ENCODE measurements around the gene PITPNC1.
"Not testable (repeated sequence)": the region's sequence is repeated elsewhere in the genome, so short reads cannot be mapped to it uniquely, and the experiment has no call there.

Gene PITPNC1

DNA sequence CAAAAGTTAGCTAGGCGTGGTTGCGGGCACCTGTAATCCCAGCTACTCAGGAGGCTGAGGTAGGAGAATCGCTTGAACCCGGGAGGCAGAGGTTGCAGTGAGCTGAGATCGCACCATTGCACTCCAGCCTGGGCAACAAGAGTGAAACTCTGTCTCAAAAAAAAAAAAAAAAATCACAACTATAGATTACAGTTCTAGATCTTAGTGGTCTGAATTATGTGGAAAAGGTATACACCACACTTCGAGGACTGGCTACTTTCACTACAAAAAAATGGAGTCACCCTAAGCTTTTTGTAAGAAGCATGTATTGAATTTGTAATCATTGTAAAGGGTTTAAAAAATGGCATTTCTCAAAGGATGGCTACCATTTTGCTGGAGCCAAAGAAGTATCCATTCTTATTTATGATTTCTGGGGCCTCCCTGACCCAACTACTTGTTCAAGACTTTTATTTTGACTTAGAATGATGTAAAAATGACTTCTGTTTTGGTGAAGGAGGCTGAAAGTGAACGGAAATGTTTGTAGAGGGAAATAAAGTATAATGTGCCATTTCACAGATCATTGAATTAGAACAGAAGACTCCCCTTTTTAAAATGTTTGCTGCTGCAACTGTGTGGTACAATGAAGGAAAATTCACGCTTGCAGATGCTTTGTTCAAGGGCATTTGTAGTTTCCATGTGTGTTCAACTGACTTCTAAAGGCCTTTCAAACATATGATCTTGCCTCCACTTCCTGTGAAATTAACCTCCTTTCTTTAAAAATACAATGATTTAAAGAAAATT is 303.6 kb downstream of the PITPNC1 start:
- DNase-seq (ENCODE audit: low read depth in 2 of 2), result no peak

DNA sequence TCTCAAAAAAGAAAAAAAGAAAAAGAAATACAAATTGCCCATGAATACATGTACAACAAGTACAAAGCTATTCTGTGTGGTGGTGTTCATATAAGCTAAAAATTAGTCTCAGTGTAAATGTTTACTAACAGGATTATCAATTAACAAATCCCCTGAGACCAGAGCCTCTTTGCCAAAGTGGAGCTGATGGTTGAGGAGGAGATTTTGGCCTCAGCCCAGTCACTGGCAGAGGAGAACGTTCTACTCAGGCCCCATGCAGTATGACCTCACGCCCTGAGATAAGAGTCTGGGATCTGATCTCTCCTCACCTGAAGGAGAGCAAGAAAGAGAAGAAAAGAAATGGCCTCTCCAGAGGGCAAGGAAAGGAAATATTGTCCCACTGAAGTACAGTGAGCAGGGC is 305.1 kb downstream of the PITPNC1 start:
- DNase-seq (ENCODE audit: low read depth in 2 of 2), result no peak

DNA sequence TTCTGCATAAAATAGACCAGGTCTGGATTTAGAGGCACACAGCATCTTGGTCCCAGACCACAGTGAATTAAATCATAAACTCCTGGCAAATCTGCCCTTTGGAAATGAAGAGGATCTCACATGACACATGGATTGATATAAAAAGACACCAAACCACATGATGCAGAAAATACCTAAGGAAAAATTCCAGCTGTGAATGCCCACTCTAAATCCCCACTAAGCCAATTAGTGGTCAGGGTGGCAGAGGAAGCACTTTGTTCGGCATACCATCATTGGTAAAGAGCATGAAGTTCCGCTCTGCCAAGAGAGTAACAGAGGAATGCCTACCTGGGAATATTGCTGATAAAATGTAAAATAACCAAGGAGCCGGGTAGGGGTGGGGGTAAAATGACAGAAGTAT is 308.3 kb downstream of the PITPNC1 start:
- DNase-seq (ENCODE audit: low read depth in 2 of 2), result no peak

GRCh38 chr17:67686241-67686640 is 309.2 kb downstream of the PITPNC1 start:
- no peak for DNase-seq (ENCODE audit: low read depth in 2 of 2)

GRCh38 chr17:67687511-67687910 is 310.4 kb downstream of the PITPNC1 start:
- no peak for DNase-seq (ENCODE audit: low read depth in 2 of 2)

- DNase-seq (ENCODE audit: low read depth in 2 of 2), result peak in 1 of 2 donors; percentile 47
Measured at GRCh38 chr17:67689534-67690177, 312.6 kb downstream of the PITPNC1 start.

DNA sequence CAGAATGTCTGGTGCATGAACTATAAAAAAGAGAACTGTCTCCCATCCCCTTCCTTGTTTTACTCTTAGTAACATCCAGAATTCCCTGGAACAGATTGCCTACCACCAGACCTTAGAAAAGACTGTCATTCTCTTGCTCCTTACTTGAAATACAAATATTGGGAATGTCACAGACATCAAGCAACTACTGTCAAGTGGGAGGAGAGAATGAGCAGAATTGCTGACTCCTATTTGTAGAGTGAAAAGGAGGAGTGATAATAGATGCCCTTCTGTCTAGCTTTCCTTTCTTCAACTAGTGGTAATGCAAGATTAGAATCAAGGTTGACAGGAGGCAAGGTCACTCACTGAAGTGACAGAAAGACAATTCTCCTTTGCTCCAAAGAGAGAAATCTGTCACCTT is 316.7 kb downstream of the PITPNC1 start:
- no peak for DNase-seq (ENCODE audit: low read depth in 2 of 2)

GRCh38 chr17:67696347-67696746 is 319.3 kb downstream of the PITPNC1 start:
- DNase-seq (ENCODE audit: low read depth in 2 of 2), result no peak

GRCh38 chr17:67696853-67697498 is 319.9 kb downstream of the PITPNC1 start:
- DNase-seq (ENCODE audit: low read depth in 2 of 2), result no peak

GRCh38 chr17:67700037-67700724 is 323.1 kb downstream of the PITPNC1 start:
- no peak for DNase-seq (ENCODE audit: low read depth in 2 of 2)

- no peak for DNase-seq (ENCODE audit: low read depth in 2 of 2)
Measured at GRCh38 chr17:67700725-67701119, 323.6 kb downstream of the PITPNC1 start.

- not testable (repeated sequence) for DNase-seq (ENCODE audit: low read depth in 2 of 2)
Measured at GRCh38 chr17:67702861-67703260, 325.8 kb downstream of the PITPNC1 start.

DNA sequence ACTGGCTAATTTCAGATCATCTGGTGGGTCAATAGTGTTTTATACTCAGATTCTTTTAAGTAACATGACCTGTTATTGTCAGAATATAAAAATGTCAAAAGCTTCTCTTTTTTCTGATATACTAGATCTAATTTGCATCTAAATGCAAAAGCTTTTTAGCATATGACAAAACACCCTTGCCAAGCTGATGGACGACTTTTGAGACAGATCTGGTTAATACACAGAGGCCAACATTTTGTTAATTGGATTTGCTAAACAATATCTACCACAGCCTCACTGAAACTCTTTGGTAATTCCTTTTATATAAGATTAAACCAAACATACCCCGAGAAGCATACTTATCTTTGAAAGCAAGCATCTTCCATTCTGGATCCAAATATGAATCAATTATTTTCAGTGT is 330.4 kb downstream of the PITPNC1 start:
- no peak for DNase-seq (ENCODE audit: low read depth in 2 of 2)

DNA sequence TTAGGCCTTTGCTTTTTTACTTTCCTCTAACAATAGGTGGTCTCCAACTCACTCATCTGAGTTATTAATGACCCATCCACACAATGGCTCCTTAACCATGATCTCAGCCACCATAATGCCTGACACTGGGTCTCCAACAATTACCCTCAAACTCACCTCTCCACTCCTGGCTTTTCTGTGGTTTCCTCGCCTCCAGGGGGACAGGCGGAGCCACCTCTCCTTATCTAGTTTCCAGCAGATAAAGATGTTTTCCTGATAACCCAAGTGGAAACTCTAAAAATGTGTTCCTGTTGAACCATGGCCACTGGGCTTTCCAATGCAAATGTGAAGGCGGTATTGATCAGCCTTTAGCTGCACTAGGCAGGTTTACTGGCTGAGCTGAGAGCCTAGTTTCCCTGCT is 331.3 kb downstream of the PITPNC1 start:
- DNase-seq (ENCODE audit: low read depth in 2 of 2), result no peak

- DNase-seq (ENCODE audit: low read depth in 2 of 2), result no peak
Measured at GRCh38 chr17:67711916-67712315, 334.8 kb downstream of the PITPNC1 start.

DNA sequence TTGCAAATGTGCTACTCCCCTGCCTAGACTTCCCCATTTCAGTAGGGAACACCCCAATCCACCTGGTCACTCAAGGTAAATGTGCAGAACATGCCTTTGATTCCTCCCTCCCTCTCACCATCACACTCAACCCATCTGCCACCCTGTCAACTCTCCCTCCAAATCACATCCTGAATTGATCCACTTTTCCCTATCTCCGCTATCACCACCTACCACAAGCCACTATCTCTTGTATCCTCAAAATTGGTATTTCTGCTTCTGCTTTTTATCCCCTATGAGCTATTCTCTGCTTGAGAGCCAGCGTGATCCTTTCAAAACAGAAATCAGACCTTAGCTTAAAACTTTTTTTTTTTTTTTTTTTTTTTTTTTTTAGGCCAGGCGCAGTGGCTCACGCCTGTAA is 335.3 kb downstream of the PITPNC1 start:
- DNase-seq (ENCODE audit: low read depth in 2 of 2), result no peak

- no peak for DNase-seq (ENCODE audit: low read depth in 2 of 2)
Measured at GRCh38 chr17:67713169-67713568, 336.1 kb downstream of the PITPNC1 start.

DNA sequence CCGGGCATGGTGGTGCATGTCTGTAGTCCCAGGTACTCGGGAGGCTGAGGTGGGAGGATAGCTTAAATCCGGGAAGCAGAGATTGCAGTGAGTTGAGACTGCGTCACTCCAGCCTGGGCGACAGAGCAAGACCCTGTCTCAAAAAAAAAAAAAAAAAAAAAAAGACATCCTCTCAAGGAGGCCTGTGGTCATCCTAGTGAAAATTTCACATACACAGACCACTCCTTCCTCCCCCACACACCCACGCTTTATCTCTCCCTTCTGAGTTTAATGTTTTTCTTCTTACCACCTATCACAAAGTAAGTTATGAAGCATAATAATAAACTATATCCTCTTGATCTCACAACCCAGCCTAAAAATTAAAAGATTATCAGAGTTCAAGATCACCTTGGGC is 339.3 kb downstream of the PITPNC1 start:
- DNase-seq (ENCODE audit: low read depth in 2 of 2), result no peak

DNA sequence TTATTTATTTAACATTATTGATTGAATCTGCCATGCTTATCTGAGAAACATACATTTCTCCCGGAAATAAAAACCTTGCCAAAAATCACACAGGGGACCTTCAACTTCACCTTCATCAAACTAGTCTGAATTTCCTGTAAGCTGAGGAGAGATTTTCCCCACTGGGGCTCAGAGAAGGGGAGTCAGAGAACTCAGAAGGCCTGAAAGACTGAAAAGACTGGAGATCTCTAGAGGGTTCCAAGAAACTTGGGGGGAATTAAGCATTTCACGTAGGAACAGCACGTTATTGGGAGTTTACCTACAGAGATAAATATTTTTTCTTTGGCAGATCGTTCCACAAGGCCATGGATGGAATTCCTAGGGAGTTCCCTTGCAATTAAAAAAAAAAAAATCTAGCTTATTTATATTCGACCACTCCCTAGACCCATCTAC is 340.1 kb downstream of the PITPNC1 start:
- DNase-seq (ENCODE audit: low read depth in 2 of 2), result no peak

DNA sequence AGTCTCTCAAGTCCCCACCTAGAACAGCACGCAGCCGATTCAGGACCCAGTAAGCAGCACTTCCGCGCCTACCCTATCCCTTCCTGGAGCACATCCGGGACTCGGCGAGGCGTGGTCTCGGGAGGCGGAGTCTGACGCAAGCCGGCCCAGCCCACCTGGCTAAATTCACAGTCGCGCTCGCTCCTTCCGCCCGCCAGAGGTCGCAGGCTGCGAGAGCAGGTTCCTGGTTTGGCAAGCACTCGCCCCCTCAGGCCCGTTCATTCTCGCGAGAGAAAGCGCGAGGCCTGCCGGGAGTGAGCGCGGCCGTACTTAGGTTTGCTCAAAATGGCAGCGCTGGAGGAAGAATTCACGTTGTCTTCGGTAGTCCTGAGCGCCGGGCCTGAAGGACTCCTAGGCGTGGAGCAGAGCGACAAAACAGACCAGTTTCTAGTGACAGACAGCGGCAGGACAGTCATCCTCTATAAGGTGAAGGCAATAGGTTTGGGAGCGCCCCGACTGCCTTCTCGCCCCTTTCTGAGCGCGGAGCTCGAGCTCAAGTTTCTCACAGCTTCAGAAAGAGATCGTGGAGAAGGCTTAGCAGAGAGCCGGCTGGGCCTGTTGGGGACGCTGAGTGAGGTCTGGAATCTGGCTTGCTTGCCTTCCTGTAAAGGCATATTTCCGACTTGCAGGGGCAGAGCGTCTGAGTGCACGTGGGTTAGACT is 340.7 kb downstream of the PITPNC1 start, which contains the start of gene NOL11:
Gene NOL11 (plus strand): TSS at position 313 of the 701 bp plus-strand sequence. CDS start 12 bp downstream, at position 325.
- peak; percentile 97 to 99 for DNase-seq (ENCODE audit: low read depth in 2 of 2)

DNA sequence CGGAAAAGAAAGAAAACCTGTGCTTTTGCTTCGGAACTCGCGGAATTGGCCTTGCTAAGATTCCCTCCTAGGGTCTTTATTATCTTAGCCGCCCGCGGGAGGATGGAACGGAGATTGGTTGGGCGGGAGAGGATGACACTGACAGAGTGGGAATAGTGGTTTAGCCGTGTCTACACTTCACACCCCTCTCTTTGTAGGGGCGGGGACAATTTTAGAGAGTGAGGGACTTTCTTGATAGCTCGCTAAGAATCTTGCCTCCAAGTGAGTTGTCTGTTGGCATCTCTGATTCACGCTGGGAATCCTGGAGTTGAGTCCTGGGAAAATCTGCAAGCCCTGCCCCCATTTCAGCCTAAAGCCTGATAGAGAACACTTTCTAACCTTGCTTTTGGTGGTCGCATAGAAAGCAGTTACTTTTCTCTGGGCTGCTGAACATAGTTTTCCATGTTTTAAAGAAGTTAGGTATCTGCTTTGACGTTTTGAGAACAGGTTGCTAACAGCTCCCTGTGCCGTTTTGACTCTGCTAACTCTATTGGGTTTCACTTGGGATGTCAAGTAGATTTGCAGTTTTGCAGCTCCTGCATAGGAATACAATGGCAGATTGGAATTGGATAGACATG is 341.4 kb downstream of the PITPNC1 start:
- DNase-seq (ENCODE audit: low read depth in 2 of 2), result peak in 1 of 2 donors; percentile 21
